AG20443 (cell line): ENCODE measurements around the gene DOCK8.

Experiments used
- DNase-seq: peaks from one replicate; pipeline ENCODE4 v3.0.0; 2012; ENCODE audit warnings: low spot score, mixed read lengths

DOCK8 gene

GRCh38 chr9:311841-312240 is 97.2 kb downstream of the DOCK8 start:
- DNase-seq: no peak

GRCh38 chr9:312596-313320 is 98.1 kb downstream of the DOCK8 start:
- no peak for DNase-seq

- no peak for DNase-seq
These were observed 101.8 kb downstream of the DOCK8 start for GRCh38 chr9:316382-316965.

- no peak for DNase-seq
These were observed 104.0 kb downstream of the DOCK8 start for GRCh38 chr9:318646-319045.

- no peak for DNase-seq
These were observed 110.3 kb downstream of the DOCK8 start for GRCh38 chr9:324971-325370.

- no peak for DNase-seq
These were observed 112.0 kb downstream of the DOCK8 start for GRCh38 chr9:326667-327066.

GRCh38 chr9:328453-328852 is 113.8 kb downstream of the DOCK8 start:
- no peak for DNase-seq

- DNase-seq: no peak
These were observed 116.5 kb downstream of the DOCK8 start for GRCh38 chr9:331197-331596.

- DNase-seq: no peak
These were observed 120.7 kb downstream of the DOCK8 start for GRCh38 chr9:335373-335772.

GRCh38 chr9:336039-336438 is 121.4 kb downstream of the DOCK8 start:
- no peak for DNase-seq

GRCh38 chr9:338602-339001 is 123.9 kb downstream of the DOCK8 start:
- no peak for DNase-seq

GRCh38 chr9:341634-342421 is 127.2 kb downstream of the DOCK8 start:
- no peak for DNase-seq

GRCh38 chr9:343773-344172 is 129.1 kb downstream of the DOCK8 start:
- DNase-seq: no peak

GRCh38 chr9:346111-346571 is 131.5 kb downstream of the DOCK8 start:
- DNase-seq: no peak

GRCh38 chr9:347667-348292 is 133.1 kb downstream of the DOCK8 start:
- DNase-seq: peak; percentile 47

GRCh38 chr9:350384-350783 is 135.7 kb downstream of the DOCK8 start:
- DNase-seq: no peak

- no peak for DNase-seq
These were observed 137.3 kb downstream of the DOCK8 start for GRCh38 chr9:351916-352315.

- DNase-seq: no peak
These were observed 138.4 kb downstream of the DOCK8 start for GRCh38 chr9:353077-353476.

- no peak for DNase-seq
These were observed 139.8 kb downstream of the DOCK8 start for GRCh38 chr9:354453-354852.

GRCh38 chr9:357560-357959 is 142.9 kb downstream of the DOCK8 start:
- DNase-seq: no peak

- DNase-seq: no peak
These were observed 148.1 kb downstream of the DOCK8 start for GRCh38 chr9:362561-363273.

GRCh38 chr9:363274-363612 is 148.6 kb downstream of the DOCK8 start:
- DNase-seq: no peak
